Activated CD4-positive, alpha-beta T cell treated with anti-CD3 and anti-CD28 coated beads for 36 hours (primary cell): Measurements from ENCODE around the gene KCNK13. TPM values are rescaled to one million over a fixed set of nuclear protein-coding genes. Genes with fewer than 3 reads are reported as not detected.
"Not testable (repeated sequence)": the region's sequence is repeated elsewhere in the genome, so short reads cannot be mapped to it uniquely, and the experiment has no call there.

Experiments
- ATAC-seq: fragments of 200-7000 bp; cut with Tn5 transposase; one replicate; pipeline ENCODE4 v1.10.0; 2021; ENCODE audit warnings: mild to moderate bottlenecking, moderate library complexity
- CTCF ChIA-PET: fragments of 350-600 bp; sonication (Branson Sonifier 250); formaldehyde crosslinking; loops from one replicate; lab custom pipeline; 2021; ENCODE audit warnings: antibody characterized with exemption; lab: Charles Lee
- POLR2A ChIA-PET: fragments of 350-600 bp; sonication (Branson Sonifier 250); formaldehyde crosslinking; loops from one replicate; lab custom pipeline; 2021; ENCODE audit warnings: antibody characterized with exemption, inconsistent platforms; lab: Charles Lee
- DNase-seq: peaks from one replicate; pipeline ENCODE4 v3.0.0-alpha.2; 2020
- H3K27ac Mint-ChIP-seq: one replicate; pipeline ENCODE4 v1.8.0; 2021; ENCODE audit warnings: mixed read lengths
- H3K27me3 Mint-ChIP-seq: one replicate; pipeline ENCODE4 v1.8.0; 2021; ENCODE audit warnings: mixed read lengths
- H3K36me3 Mint-ChIP-seq: one replicate; pipeline ENCODE4 v1.8.0; 2021; ENCODE audit warnings: low read depth, mixed read lengths
- H3K4me1 Mint-ChIP-seq: one replicate; pipeline ENCODE4 v1.8.0; 2021; ENCODE audit warnings: mixed read lengths
- H3K4me3 Mint-ChIP-seq: one replicate; pipeline ENCODE4 v1.8.0; 2021; ENCODE audit warnings: mild to moderate bottlenecking, moderate library complexity, mixed read lengths
- H3K9me3 Mint-ChIP-seq: one replicate; pipeline ENCODE4 v1.8.0; 2021; ENCODE audit warnings: low read depth, mixed read lengths
- intact Hi-C, 2 experiments: fragments of 100-400 bp; cut with DNase I in 1 of 2; cut with micrococcal nuclease in 1 of 2; formaldehyde crosslinking; loops; one replicate each; pipeline versions ENCODE4 v1.14.2 to v1.15.1; 2022 to 2024; cut with DNase I, micrococcal nuclease
- total RNA-seq, 2 experiments: library from RNA; stranded (reverse); gene quantifications; one replicate each; pipeline ENCODE4 v1.2.3, GENCODE V29; 2021

KCNK13 gene
- total RNA-seq, 2 experiments from 2014 or later: not detected

GRCh38 chr14:90193925-90194324 is 132.1 kb downstream of the KCNK13 start:
- ChIA-PET CTCF (no interaction called here), POLR2A (no interaction called here)
- intact Hi-C loops: no loop called here
- Mint-ChIP-seq H3K9me3 (no peaks in the 10 kb centered on the region), H3K27ac (no peak overlapping the region), H3K36me3 (no peaks in the 10 kb centered on the region), H3K4me3 (no peak overlapping the region), H3K4me1 (no peaks in the 10 kb centered on the region), H3K27me3 (peaks cover 13% of the 10 kb centered on the region)
- ATAC-seq (no peak), DNase-seq (peak; percentile 43)

GRCh38 chr14:90194706-90195105 is 132.9 kb downstream of the KCNK13 start:
- ChIA-PET POLR2A (no interaction called here), CTCF (interaction anchor here (0.6 to 0.9 kb wide), 3 partner anchors 41 to 355 kb away, joined by 3 to 4 read pairs (median 3); no protein-coding TSS in a partner anchor)
- peaks cover 13% of the 10 kb centered on the region for H3K27me3 Mint-ChIP-seq
- ATAC-seq (no peak), DNase-seq (no peak)
- intact Hi-C loops: no loop called here
- no peaks in the 10 kb centered on the region for H3K36me3 Mint-ChIP-seq
- no peak overlapping the region for H3K4me3 Mint-ChIP-seq
- H3K4me1 Mint-ChIP-seq: no peaks in the 10 kb centered on the region
- no peaks in the 10 kb centered on the region for H3K9me3 Mint-ChIP-seq
- no peak overlapping the region for H3K27ac Mint-ChIP-seq

- no peaks in the 10 kb centered on the region for H3K4me1 Mint-ChIP-seq
- H3K4me3 Mint-ChIP-seq: no peak overlapping the region
- ATAC-seq: no peak
- no peaks in the 10 kb centered on the region for H3K36me3 Mint-ChIP-seq
- intact Hi-C loops: no loop called here
- H3K27me3 Mint-ChIP-seq: peaks cover 13% of the 10 kb centered on the region
- H3K27ac Mint-ChIP-seq: no peak overlapping the region
- POLR2A ChIA-PET: no interaction called here
- CTCF ChIA-PET: no interaction called here
- DNase-seq: no peak
- H3K9me3 Mint-ChIP-seq: peaks cover 2% of the 10 kb centered on the region
Observed at GRCh38 chr14:90198541-90199060, 136.8 kb downstream of the KCNK13 start.

- DNase-seq, H3K4me3 Mint-ChIP-seq, H3K9me3 Mint-ChIP-seq, CTCF ChIA-PET, H3K27ac Mint-ChIP-seq, intact Hi-C loops, H3K4me1 Mint-ChIP-seq, ATAC-seq, H3K27me3 Mint-ChIP-seq, H3K36me3 Mint-ChIP-seq: not testable (repeated sequence)
- POLR2A ChIA-PET: interaction anchor here (0.6 kb wide), 1 partner anchor 79 kb away, joined by 3 read pairs; no protein-coding TSS in a partner anchor
Observed at GRCh38 chr14:90200546-90200945, 138.8 kb downstream of the KCNK13 start.

GRCh38 chr14:90201344-90201743 is 139.6 kb downstream of the KCNK13 start:
- Mint-ChIP-seq H3K4me1 (no peaks in the 10 kb centered on the region), H3K27ac (no peak overlapping the region), H3K27me3 (peaks cover 7% of the 10 kb centered on the region), H3K4me3 (no peak overlapping the region), H3K9me3 (peaks cover 2% of the 10 kb centered on the region), H3K36me3 (no peaks in the 10 kb centered on the region)
- CTCF ChIA-PET: no interaction called here
- intact Hi-C loops: no loop called here
- ATAC-seq: no peak
- no peak for DNase-seq
- POLR2A ChIA-PET: interaction anchor here (0.5 to 0.6 kb wide), 2 partner anchors 80 to 129 kb away, joined by 3 read pairs; no protein-coding TSS in a partner anchor

- H3K36me3 Mint-ChIP-seq: no peaks in the 10 kb centered on the region
- intact Hi-C loops: no loop called here
- CTCF ChIA-PET: interaction anchor here (1.1 kb wide), 1 partner anchor 11 kb away, joined by 3 read pairs; no protein-coding TSS in a partner anchor
- ATAC-seq: no peak
- POLR2A ChIA-PET: no interaction called here
- H3K4me1 Mint-ChIP-seq: no peaks in the 10 kb centered on the region
- no peak for DNase-seq
- H3K27ac Mint-ChIP-seq: no peak overlapping the region
- H3K9me3 Mint-ChIP-seq: peaks cover 2% of the 10 kb centered on the region
- H3K27me3 Mint-ChIP-seq: no peaks in the 10 kb centered on the region
- H3K4me3 Mint-ChIP-seq: no peak overlapping the region
Observed at GRCh38 chr14:90204516-90204915, 142.7 kb downstream of the KCNK13 start.

- no peaks in the 10 kb centered on the region for H3K4me1 Mint-ChIP-seq
- intact Hi-C loops: no loop called here
- peaks cover 3% of the 10 kb centered on the region for H3K9me3 Mint-ChIP-seq
- H3K27me3 Mint-ChIP-seq: peaks cover 16% of the 10 kb centered on the region
- ATAC-seq (no peak), DNase-seq (no peak)
- ChIA-PET POLR2A (no interaction called here), CTCF (no interaction called here)
- H3K4me3 Mint-ChIP-seq: no peak overlapping the region
- H3K27ac Mint-ChIP-seq: no peak overlapping the region
- no peaks in the 10 kb centered on the region for H3K36me3 Mint-ChIP-seq
Observed at GRCh38 chr14:90213099-90213748, 151.4 kb downstream of the KCNK13 start.

GRCh38 chr14:90228478-90228877 is 166.7 kb downstream of the KCNK13 start:
- ChIA-PET CTCF (no interaction called here), POLR2A (no interaction called here)
- ATAC-seq: no peak
- intact Hi-C loops: no loop called here
- no peaks in the 10 kb centered on the region for H3K36me3 Mint-ChIP-seq
- no peak for DNase-seq
- peaks cover 6% of the 10 kb centered on the region for H3K27me3 Mint-ChIP-seq
- no peaks in the 10 kb centered on the region for H3K9me3 Mint-ChIP-seq
- H3K4me1 Mint-ChIP-seq: no peaks in the 10 kb centered on the region
- no peak overlapping the region for H3K4me3 Mint-ChIP-seq
- H3K27ac Mint-ChIP-seq: no peak overlapping the region

GRCh38 chr14:90229942-90230341 is 168.1 kb downstream of the KCNK13 start:
- H3K36me3 Mint-ChIP-seq, H3K4me1 Mint-ChIP-seq, H3K9me3 Mint-ChIP-seq, H3K27ac Mint-ChIP-seq, H3K4me3 Mint-ChIP-seq, H3K27me3 Mint-ChIP-seq, DNase-seq, CTCF ChIA-PET, ATAC-seq, POLR2A ChIA-PET: not testable (repeated sequence)
- intact Hi-C loops: loop anchor here in 1 of 2 experiments (10.0 kb wide), 1 partner anchor 175 kb away; no protein-coding TSS in a partner anchor

Other genes with a start within 250 kb of the KCNK13 start
- 1 to 10 TPM; 4.8 to 6.3 TPM for gene EFCAB11, start 107.3 kb upstream of the KCNK13 start, total RNA-seq
- 100 to 1,000 TPM; 101 to 108 TPM for gene TDP1, start 106.1 kb upstream of the KCNK13 start, total RNA-seq
- 100 to 1,000 TPM in 1 of 2 experiments, 10 to 100 TPM in 1; 77.3 to 127 TPM for gene PSMC1, start 194.6 kb downstream of the KCNK13 start, total RNA-seq